Keratinocyte (primary cell): ENCODE results near the gene RHOG. TPM values are rescaled to one million over a fixed set of nuclear protein-coding genes. Genes with fewer than 3 reads are reported as not detected.

Source experiments
- DNase-seq: peaks from one replicate; pipeline ENCODE4 v3.0.0-alpha.2; 2011; ENCODE audit warnings: low read depth, missing footprints, low spot score
- FAIRE-seq: peaks from 2 replicates; lab custom pipeline; 2011; peaks lifted over from hg19 to GRCh38; lab: Jason Lieb, UNC
- H2AFZ ChIP-seq: 2 replicates; pipeline ENCODE4 v1.6.0; 2012; ENCODE audit warnings: low read length, control low read depth, inconsistent platforms; ENCODE audit not compliant: control insufficient read depth
- H3K27ac ChIP-seq: 2 replicates; pipeline ENCODE4 v1.5.1; 2011; ENCODE audit warnings: low read length; ENCODE audit not compliant: control insufficient read depth, insufficient read depth
- H3K27me3 ChIP-seq: 3 replicates; pipeline ENCODE4 v1.6.0; 2011; ENCODE audit warnings: low read length; ENCODE audit not compliant: control insufficient read depth, insufficient read depth; ENCODE audit errors: extremely low read depth
- H3K36me3 ChIP-seq, 2 experiments: 2 replicates in 1 of 2; 3 replicates in 1 of 2; pipeline ENCODE4 v1.5.1; 2011; ENCODE audit warnings: low read length in 2 of 2, mild to moderate bottlenecking in 1 of 2; ENCODE audit not compliant: control insufficient read depth in 2 of 2, insufficient read depth in 2 of 2; ENCODE audit errors: extremely low read depth in 1 of 2
- H3K4me1 ChIP-seq: 3 replicates; pipeline ENCODE4 v1.5.1; 2011; ENCODE audit warnings: low read length; ENCODE audit not compliant: control insufficient read depth, insufficient read depth; ENCODE audit errors: extremely low read depth
- H3K4me2 ChIP-seq: 3 replicates; pipeline ENCODE4 v1.6.0; 2011; ENCODE audit warnings: low read depth, low read length; ENCODE audit not compliant: control insufficient read depth, insufficient read depth; ENCODE audit errors: extremely low read depth
- H3K4me3 ChIP-seq, 3 experiments: fragments of 200-600 bp in 1 of 3; sonication (generic) in 1 of 3; 2 replicates in 2 of 3; 3 replicates in 1 of 3; pipeline ENCODE4 v1.5.1; 2011 to 2016; ENCODE audit warnings: low read length in 3 of 3, mild to moderate bottlenecking in 3 of 3, control low read depth in 2 of 3, inconsistent platforms in 1 of 3, low read depth in 1 of 3, mixed read lengths in 1 of 3, mixed run types in 1 of 3, moderate library complexity in 1 of 3; ENCODE audit not compliant: control insufficient read depth in 2 of 3, insufficient read depth in 2 of 3; ENCODE audit errors: extremely low read depth in 1 of 3
- H3K79me2 ChIP-seq: 2 replicates; pipeline ENCODE4 v1.6.0; 2012; ENCODE audit warnings: low read length; ENCODE audit not compliant: control insufficient read depth, insufficient read depth
- H3K9ac ChIP-seq: 3 replicates; pipeline ENCODE4 v1.6.0; 2011; ENCODE audit warnings: low read length; ENCODE audit not compliant: control insufficient read depth, insufficient read depth; ENCODE audit errors: extremely low read depth
- H3K9me1 ChIP-seq: 3 replicates; pipeline ENCODE4 v1.6.0; 2011; ENCODE audit warnings: low read length; ENCODE audit not compliant: control insufficient read depth, insufficient read depth; ENCODE audit errors: extremely low read depth
- H3K9me3 ChIP-seq: 2 replicates; pipeline ENCODE4 v1.5.1; 2012; ENCODE audit warnings: low read depth, low read length; ENCODE audit not compliant: control insufficient read depth
- H4K20me1 ChIP-seq: 3 replicates; pipeline ENCODE4 v1.6.0; 2011; ENCODE audit warnings: low read length; ENCODE audit not compliant: control insufficient read depth, insufficient read depth; ENCODE audit errors: extremely low read depth
- EZH2 ChIP-seq: IDR thresholded peaks from one replicate; pipeline ENCODE4 v1.6.1; 2012; ENCODE audit warnings: inconsistent platforms, mild to moderate bottlenecking, low read length, moderate library complexity
- dilution Hi-C: fragments of 300-500 bp; cut with MboI; formaldehyde crosslinking; loops from one replicate; pipeline ENCODE4 v1.7.0; 2020; ENCODE audit warnings: low sequenced_read_pairs; ENCODE audit not compliant: extremely low pct_ligation_motif_present
- polyA plus RNA-seq, 5 experiments: library from polyadenylated mRNA; depleted of rRNA in 3 of 5; stranded (reverse) in 3 of 5; stranded (forward) in 1 of 5; unstranded in 1 of 5; fragments of >200 nt; gene quantifications; 1 replicate in 1 of 5; 2 replicates in 3 of 5; 3 replicates in 1 of 5; pipeline versions ENCODE4 v1.2.1 to v1.2.3, GENCODE V29; 2011 to 2012; ENCODE audit warnings: missing spikeins in 2 of 5, low read depth in 1 of 5, low replicate concordance in 1 of 5
- TF ChIP-seq, protein P1 (sequence below), 3 experiments: IDR thresholded peaks in 1 of 3; conservative IDR thresholded peaks in 1 of 3; optimal IDR thresholded peaks in 1 of 3; 2 replicates in 2 of 3; 3 replicates in 1 of 3; pipeline versions ENCODE3 to v1.5.1; 2011; ENCODE audit warnings: low read length in 3 of 3, mild to moderate bottlenecking in 3 of 3, moderate library complexity in 2 of 3, control low read depth in 1 of 3, inconsistent platforms in 1 of 3; ENCODE audit not compliant: insufficient read depth in 2 of 3; ENCODE audit errors: extremely low read depth in 1 of 3

RHOG gene
- polyA plus RNA-seq, 1 donor (not counting 4 experiments of a cell fraction or from before 2014, with no cell fraction given), result 39.8 TPM

DNA sequence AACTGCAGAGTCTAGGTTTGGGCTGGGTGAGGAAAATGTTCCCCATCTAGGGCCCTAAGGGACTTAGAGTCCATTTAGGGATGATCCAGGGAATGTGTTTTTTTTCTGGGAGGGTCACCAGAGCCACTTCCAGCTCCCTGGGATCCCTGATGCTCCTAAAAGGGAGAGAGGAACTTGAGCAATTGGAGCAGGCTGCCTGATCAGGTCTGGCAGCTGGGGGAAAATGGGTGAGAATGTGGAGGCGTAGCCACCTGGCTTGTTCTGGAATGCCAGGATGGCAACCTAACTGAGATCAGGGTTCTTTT lies 31.2 kb downstream of the RHOG start:
- TF ChIP-seq, protein P1, sequence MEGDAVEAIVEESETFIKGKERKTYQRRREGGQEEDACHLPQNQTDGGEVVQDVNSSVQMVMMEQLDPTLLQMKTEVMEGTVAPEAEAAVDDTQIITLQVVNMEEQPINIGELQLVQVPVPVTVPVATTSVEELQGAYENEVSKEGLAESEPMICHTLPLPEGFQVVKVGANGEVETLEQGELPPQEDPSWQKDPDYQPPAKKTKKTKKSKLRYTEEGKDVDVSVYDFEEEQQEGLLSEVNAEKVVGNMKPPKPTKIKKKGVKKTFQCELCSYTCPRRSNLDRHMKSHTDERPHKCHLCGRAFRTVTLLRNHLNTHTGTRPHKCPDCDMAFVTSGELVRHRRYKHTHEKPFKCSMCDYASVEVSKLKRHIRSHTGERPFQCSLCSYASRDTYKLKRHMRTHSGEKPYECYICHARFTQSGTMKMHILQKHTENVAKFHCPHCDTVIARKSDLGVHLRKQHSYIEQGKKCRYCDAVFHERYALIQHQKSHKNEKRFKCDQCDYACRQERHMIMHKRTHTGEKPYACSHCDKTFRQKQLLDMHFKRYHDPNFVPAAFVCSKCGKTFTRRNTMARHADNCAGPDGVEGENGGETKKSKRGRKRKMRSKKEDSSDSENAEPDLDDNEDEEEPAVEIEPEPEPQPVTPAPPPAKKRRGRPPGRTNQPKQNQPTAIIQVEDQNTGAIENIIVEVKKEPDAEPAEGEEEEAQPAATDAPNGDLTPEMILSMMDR (optimal IDR thresholded peaks at IDR 0.05 in 1 of 3, IDR thresholded peaks at IDR 0.05 in 1 of 3, conservative IDR thresholded peaks at IDR 0.05 in 1 of 3; ENCODE audit: extremely low read depth in 1 of 3, insufficient read depth in 2 of 3, low read length in 3 of 3), result no peak
- no peak for TF ChIP-seq EZH2
- H3K27ac ChIP-seq, result no peak overlapping the region

DNA sequence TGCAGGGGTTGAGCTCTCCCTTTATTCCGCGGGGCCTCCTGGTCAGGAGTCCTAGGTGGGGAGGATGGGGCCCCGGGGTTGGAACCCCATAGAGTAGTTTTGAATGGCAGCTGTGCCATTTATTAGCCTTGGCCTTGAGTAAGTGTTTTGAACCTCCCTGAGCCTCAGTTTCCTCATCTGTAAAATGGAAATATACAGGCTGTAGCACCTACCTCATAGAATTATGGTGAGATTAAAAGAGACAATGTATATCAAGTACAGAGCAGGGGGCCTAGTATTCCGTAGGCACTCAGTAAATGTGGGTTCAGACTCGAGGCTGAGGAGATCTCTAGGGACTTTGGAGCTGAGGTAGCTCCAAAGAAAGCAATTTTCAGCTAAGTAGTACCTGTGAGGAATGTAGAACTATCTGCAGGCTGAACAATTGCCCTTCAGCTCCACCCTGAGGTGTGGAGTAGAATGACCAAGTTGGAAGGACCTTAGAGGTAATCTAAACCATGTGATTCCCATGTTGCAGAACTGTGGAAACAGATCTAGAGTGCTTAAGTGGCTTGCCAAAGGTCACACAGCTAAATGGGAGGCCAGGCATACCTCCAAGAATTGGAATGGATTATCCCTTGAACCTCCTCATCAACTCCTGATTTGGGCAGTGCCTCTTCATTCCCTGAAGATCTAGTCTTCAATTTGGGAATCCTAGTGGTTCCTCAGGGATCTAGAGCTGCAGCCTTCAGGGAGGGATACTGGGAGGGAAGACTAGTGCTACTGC lies 31.7 kb downstream of the RHOG start:
- Histone ChIP-seq H3K4me2 (peak overlapping the region; percentile 87), H3K9me3 (no peaks in the 10 kb centered on the region), H3K36me3 (peaks cover 0 to 13% of the 10 kb centered on the region in 2 experiments), H3K79me2 (no peaks in the 10 kb centered on the region), H3K4me3 (peak overlapping the region; percentile 61 to 75 (median 64)), H4K20me1 (no peaks in the 10 kb centered on the region), H3K27ac (no peak overlapping the region), H3K27me3 (no peaks in the 10 kb centered on the region), H3K4me1 (peaks cover 26% of the 10 kb centered on the region), H2AFZ (peak overlapping the region; percentile 84), H3K9me1 (peaks cover 2% of the 10 kb centered on the region), H3K9ac (peak overlapping the region; percentile 63)
- peak; percentile 91 for FAIRE-seq
- no peak for TF ChIP-seq EZH2
- TF ChIP-seq, protein P1 (optimal IDR thresholded peaks at IDR 0.05 in 1 of 3, IDR thresholded peaks at IDR 0.05 in 1 of 3, conservative IDR thresholded peaks at IDR 0.05 in 1 of 3; ENCODE audit: extremely low read depth in 1 of 3, insufficient read depth in 2 of 3, low read length in 3 of 3), result peak; percentile 53 to 78 (median 76)
- DNase-seq, result no peak
- dilution Hi-C loops, result no loop called here

More for the DNA sequence above, 31.2 kb downstream of the RHOG start:
- no peak for FAIRE-seq
- Histone ChIP-seq H4K20me1 (no peaks in the 10 kb centered on the region), H3K79me2 (no peaks in the 10 kb centered on the region), H3K9me1 (peaks cover 2% of the 10 kb centered on the region), H3K27me3 (no peaks in the 10 kb centered on the region), H3K4me2 (peak overlapping the region; percentile 29), H2AFZ (no peak overlapping the region), H3K9ac (no peak overlapping the region), H3K4me1 (peaks cover 22% of the 10 kb centered on the region), H3K4me3 (no peak overlapping the region), H3K9me3 (no peaks in the 10 kb centered on the region), H3K36me3 (peaks cover 0 to 13% of the 10 kb centered on the region in 2 experiments)
- no peak for DNase-seq
- dilution Hi-C loops, result no loop called here
